ENCODE data around the gene SSH3. TPM values are rescaled to one million over a fixed set of nuclear protein-coding genes. Genes with fewer than 3 reads are reported as not detected.

Gene SSH3
- total RNA-seq, 3 donors from 2014 or later (not counting 1 experiment from before 2014, with no cell fraction given), result 34.3 to 42.7 (median 38.1) TPM

GRCh38 chr11:67314218-67314617 is 10.9 kb downstream of the SSH3 start:
- Histone ChIP-seq H3K9me3 (ENCODE audit: control insufficient read depth, insufficient read depth, low read length) (no peaks in the 10 kb centered on the region), H3K27me3 (ENCODE audit: control insufficient read depth, insufficient read depth, low read length) (no peaks in the 10 kb centered on the region), H3K27ac (ENCODE audit: low read length) (no peak overlapping the region), H3K36me3 (ENCODE audit: control insufficient read depth, insufficient read depth, low read length) (peaks cover 7% of the 10 kb centered on the region), H3K4me3 (ENCODE audit: low read length) (no peak overlapping the region), H3K4me1 (ENCODE audit: control insufficient read depth, insufficient read depth, low read length) (peaks cover 42% of the 10 kb centered on the region)
- H3K27ac Mint-ChIP-seq, result peak overlapping the region in 1 of 2 donors; percentile 36
- intact Hi-C loops (cut with micrococcal nuclease), result no loop called here
- no peak for TF ChIP-seq CTCF (IDR thresholded peaks at IDR 0.05)
- H3K27me3 Mint-ChIP-seq (ENCODE audit: low read depth in 2 of 2), result peaks cover 0 to 4% of the 10 kb centered on the region in 2 donors
- no peak overlapping the region for H3K4me3 Mint-ChIP-seq
- H3K9me3 Mint-ChIP-seq, result no peaks in the 10 kb centered on the region
- peaks cover 27 to 34% of the 10 kb centered on the region in 2 donors for H3K4me1 Mint-ChIP-seq
- WGBS (ENCODE audit: insufficient coverage), result 92% methylated on average over 2 of the region's 2 CpGs
- ATAC-seq, result no peak
- H3K36me3 Mint-ChIP-seq, result no peaks in the 10 kb centered on the region
- DNase-seq, result no peak

- H3K4me3 Mint-ChIP-seq, result no peak overlapping the region
- Histone ChIP-seq H3K4me1 (ENCODE audit: control insufficient read depth, insufficient read depth, low read length) (peaks cover 42% of the 10 kb centered on the region), H3K27me3 (ENCODE audit: control insufficient read depth, insufficient read depth, low read length) (no peaks in the 10 kb centered on the region), H3K9me3 (ENCODE audit: control insufficient read depth, insufficient read depth, low read length) (no peaks in the 10 kb centered on the region), H3K27ac (ENCODE audit: low read length) (no peak overlapping the region), H3K4me3 (ENCODE audit: low read length) (no peak overlapping the region), H3K36me3 (ENCODE audit: control insufficient read depth, insufficient read depth, low read length) (no peaks in the 10 kb centered on the region)
- H3K9me3 Mint-ChIP-seq, result no peaks in the 10 kb centered on the region
- intact Hi-C loops (cut with micrococcal nuclease), result no loop called here
- H3K27ac Mint-ChIP-seq, result no peak overlapping the region
- peaks cover 0 to 11% of the 10 kb centered on the region in 2 donors for H3K27me3 Mint-ChIP-seq (ENCODE audit: low read depth in 2 of 2)
- no peaks in the 10 kb centered on the region for H3K36me3 Mint-ChIP-seq
- 98% methylated on average over 9 of the region's 9 CpGs for WGBS (ENCODE audit: insufficient coverage)
- H3K4me1 Mint-ChIP-seq, result peaks cover 27 to 34% of the 10 kb centered on the region in 2 donors
- TF ChIP-seq CTCF (IDR thresholded peaks at IDR 0.05), result no peak
- DNase-seq (no peak), ATAC-seq (no peak)
Observed at GRCh38 chr11:67315325-67315909, 12.1 kb downstream of the SSH3 start.

GRCh38 chr11:67316882-67317204 is 13.5 kb downstream of the SSH3 start:
- no peaks in the 10 kb centered on the region for H3K36me3 Mint-ChIP-seq
- H3K4me1 ChIP-seq (ENCODE audit: control insufficient read depth, insufficient read depth, low read length), result peaks cover 37% of the 10 kb centered on the region

More at GRCh38 chr11:67316882-67317204, 13.5 kb downstream of the SSH3 start:
- H3K27me3 Mint-ChIP-seq (ENCODE audit: low read depth in 2 of 2), result peaks cover 0 to 11% of the 10 kb centered on the region in 2 donors
- peaks cover 27 to 34% of the 10 kb centered on the region in 2 donors for H3K4me1 Mint-ChIP-seq
- no peaks in the 10 kb centered on the region for H3K9me3 Mint-ChIP-seq
- ATAC-seq (no peak), DNase-seq (no peak)
- H3K27ac Mint-ChIP-seq, result peak overlapping the region; percentile 94 to 97
- no peaks in the 10 kb centered on the region for H3K36me3 ChIP-seq (ENCODE audit: control insufficient read depth, insufficient read depth, low read length)
- peak overlapping the region; percentile 68 for H3K27ac ChIP-seq (ENCODE audit: low read length)
- H3K9me3 ChIP-seq (ENCODE audit: control insufficient read depth, insufficient read depth, low read length), result no peaks in the 10 kb centered on the region
- no peak for TF ChIP-seq CTCF (IDR thresholded peaks at IDR 0.05)
- H3K4me3 Mint-ChIP-seq, result peak overlapping the region; percentile 100
- intact Hi-C loops (cut with micrococcal nuclease), result loop anchor here (1.0 to 2.0 kb wide), 5 partner anchors 28 to 55 kb away; partner anchors contain the start of genes ANKRD13D and POLD4
- peak overlapping the region; percentile 61 for H3K4me3 ChIP-seq (ENCODE audit: low read length)
- no peaks in the 10 kb centered on the region for H3K27me3 ChIP-seq (ENCODE audit: control insufficient read depth, insufficient read depth, low read length)
- WGBS (ENCODE audit: insufficient coverage), result under 1% methylated on average over 10 of the region's 10 CpGs
